GM23338 (cell line): ENCODE results near the gene CACNA1C. TPM values are rescaled to one million over a fixed set of nuclear protein-coding genes. Genes with fewer than 3 reads are reported as not detected.

Experiments
- ATAC-seq: fragments of 200-7000 bp; cut with Tn5 transposase; 3 replicates; pipeline ENCODE4 v1.9.1; 2020
- DNase-seq: peaks from one replicate; pipeline ENCODE4 v3.0.0-alpha.2; 2015; ENCODE audit warnings: low spot score
- H2AFZ ChIP-seq: fragments of 200-600 bp; sonication (generic); 2 replicates; pipeline ENCODE4 v1.8.0; 2016; ENCODE audit warnings: antibody characterized with exemption, mild to moderate bottlenecking, moderate library complexity
- H3F3A ChIP-seq: fragments of 200-600 bp; sonication (generic); replicated peaks from 2 replicates; pipeline ENCODE4 v1.8.0; 2017; ENCODE audit warnings: antibody characterized with exemption, mixed run types, low read depth
- H3K27ac ChIP-seq: fragments of 200-600 bp; sonication (generic); 2 replicates; pipeline ENCODE4 v1.6.1; 2016; ENCODE audit warnings: low read depth
- H3K27me3 ChIP-seq: fragments of 200-600 bp; sonication (generic); 2 replicates; pipeline ENCODE4 v1.8.0; 2016; ENCODE audit warnings: mild to moderate bottlenecking, mixed run types, moderate library complexity; ENCODE audit not compliant: insufficient read depth
- H3K36me3 ChIP-seq: fragments of 200-600 bp; sonication (generic); 2 replicates; pipeline ENCODE4 v1.8.0; 2016; ENCODE audit warnings: mild to moderate bottlenecking; ENCODE audit not compliant: insufficient read depth
- H3K4me1 ChIP-seq: fragments of 200-600 bp; sonication (generic); 2 replicates; pipeline ENCODE4 v1.8.0; 2016; ENCODE audit warnings: mild to moderate bottlenecking, moderate library complexity; ENCODE audit not compliant: insufficient read depth
- H3K4me2 ChIP-seq: fragments of 200-600 bp; sonication (generic); 2 replicates; pipeline ENCODE4 v1.7.1; 2017; ENCODE audit warnings: mixed run types
- H3K4me3 ChIP-seq: fragments of 200-600 bp; sonication (generic); 2 replicates; pipeline ENCODE4 v1.6.1; 2016; ENCODE audit warnings: mixed run types
- H3K79me2 ChIP-seq: fragments of 200-600 bp; sonication (generic); replicated peaks from 2 replicates; pipeline ENCODE4 v1.8.0; 2017; ENCODE audit warnings: mild to moderate bottlenecking; ENCODE audit not compliant: insufficient read depth
- H3K9me2 ChIP-seq: fragments of 200-600 bp; sonication (generic); 2 replicates; pipeline ENCODE4 v1.8.0; 2017; ENCODE audit not compliant: insufficient read depth
- H4K20me1 ChIP-seq: fragments of 200-600 bp; sonication (generic); replicated peaks from 2 replicates; pipeline ENCODE4 v1.8.0; 2017; ENCODE audit warnings: mild to moderate bottlenecking; ENCODE audit not compliant: insufficient read depth
- H3K27ac Mint-ChIP-seq: 2 replicates; pipeline ENCODE4 v1.8.0; 2020; ENCODE audit warnings: inconsistent platforms, mild to moderate bottlenecking, moderate library complexity, mixed read lengths
- H3K27me3 Mint-ChIP-seq: 3 replicates; pipeline ENCODE4 v1.8.0; 2022; ENCODE audit warnings: low read depth, mild to moderate bottlenecking, moderate library complexity, mixed read lengths, inconsistent platforms; ENCODE audit not compliant: insufficient read depth, poor library complexity
- H3K36me3 Mint-ChIP-seq: 3 replicates; pipeline ENCODE4 v1.8.0; 2021; ENCODE audit warnings: low read depth, mild to moderate bottlenecking, inconsistent platforms, moderate library complexity, mixed read lengths
- H3K4me1 Mint-ChIP-seq: 3 replicates; pipeline ENCODE4 v1.8.0; 2020; ENCODE audit warnings: mild to moderate bottlenecking, inconsistent platforms, mixed read lengths
- H3K4me3 Mint-ChIP-seq: 3 replicates; pipeline ENCODE4 v1.8.0; 2021; ENCODE audit warnings: moderate library complexity, mild to moderate bottlenecking, inconsistent platforms, mixed read lengths
- H3K9me3 Mint-ChIP-seq: 3 replicates; pipeline ENCODE4 v1.8.0; 2020; ENCODE audit warnings: moderate library complexity, mild to moderate bottlenecking, inconsistent platforms, mixed read lengths
- CREB1 ChIP-seq: fragments of 250-450 bp; sonication (Bioruptor Pico); IDR thresholded peaks from 2 replicates; pipeline ENCODE4 v1.5.0; 2020; ENCODE audit warnings: low read depth, mild to moderate bottlenecking, moderate library complexity
- EZH2 ChIP-seq: fragments of 200-600 bp; sonication (generic); IDR thresholded peaks from one replicate; pipeline ENCODE4 v1.8.0; 2017; ENCODE audit warnings: antibody characterized with exemption, mild to moderate bottlenecking, low read depth; ENCODE audit not compliant: unreplicated experiment
- JUNB ChIP-seq: IDR thresholded peaks from one replicate; pipeline ENCODE4 v1.6.1; 2016; ENCODE audit warnings: antibody characterized with exemption; ENCODE audit not compliant: unreplicated experiment
- ZNF331 ChIP-seq: fragments of 250-450 bp; sonication (Bioruptor Pico); IDR thresholded peaks from 2 replicates; pipeline ENCODE4 v1.5.0; 2020; ENCODE audit warnings: low read depth, mild to moderate bottlenecking, moderate library complexity
- polyA plus RNA-seq: library from polyadenylated mRNA; unstranded; fragments of >200 nt; fragmentation: Nextera tagmentation; extraction: Ambion mirVana; gene quantifications from 2 replicates; pipeline ENCODE4 v1.2.1, GENCODE V29; 2016
- total RNA-seq: library from RNA; depleted of rRNA; stranded (reverse); fragments of >200 nt; shearing (Covaris generic); gene quantifications from 2 replicates; pipeline ENCODE4 v1.2.3, GENCODE V29; 2014
- TF ChIP-seq, protein P1 (sequence below): IDR thresholded peaks from 2 replicates; pipeline ENCODE4 v1.6.1; 2016; ENCODE audit warnings: antibody characterized with exemption
- TF ChIP-seq, protein P2 (sequence below), 2 experiments: fragments of 200-600 bp in 1 of 2; sonication (generic) in 1 of 2; conservative IDR thresholded peaks; 2 replicates each; pipeline versions ENCODE4 v1.5.1 to v1.6.1; 2016 to 2017; ENCODE audit warnings: antibody characterized with exemption in 2 of 2, low read depth in 2 of 2, mild to moderate bottlenecking in 2 of 2, moderate library complexity in 1 of 2
- TF ChIP-seq, protein P3 (sequence below): fragments of 250-450 bp; sonication (Bioruptor Pico); IDR thresholded peaks from 2 replicates; pipeline ENCODE4 v1.5.0; 2020; ENCODE audit warnings: mild to moderate bottlenecking, moderate library complexity

Gene CACNA1C
- total and polyA plus RNA-seq, 2 experiments from 2014 or later, result 0.78 to 2.1 TPM

GRCh38 chr12:2689879-2690278, 637.1 kb downstream of the CACNA1C start:
- H3K9me3 Mint-ChIP-seq, result no peaks in the 10 kb centered on the region
- no peak overlapping the region for H2AFZ ChIP-seq
- no peak overlapping the region; the same call in 1 of the 2 replicates for H3K4me2 ChIP-seq
- H3F3A ChIP-seq, result no peaks in the 10 kb centered on the region
- ATAC-seq (no peak), DNase-seq (no peak)
- TF ChIP-seq EZH2, result no peak
- TF ChIP-seq CREB1 (CRISPR knock-in tag), result no peak
- no peak for TF ChIP-seq ZNF331
- no peak for TF ChIP-seq JUNB
- TF ChIP-seq, protein P1, sequence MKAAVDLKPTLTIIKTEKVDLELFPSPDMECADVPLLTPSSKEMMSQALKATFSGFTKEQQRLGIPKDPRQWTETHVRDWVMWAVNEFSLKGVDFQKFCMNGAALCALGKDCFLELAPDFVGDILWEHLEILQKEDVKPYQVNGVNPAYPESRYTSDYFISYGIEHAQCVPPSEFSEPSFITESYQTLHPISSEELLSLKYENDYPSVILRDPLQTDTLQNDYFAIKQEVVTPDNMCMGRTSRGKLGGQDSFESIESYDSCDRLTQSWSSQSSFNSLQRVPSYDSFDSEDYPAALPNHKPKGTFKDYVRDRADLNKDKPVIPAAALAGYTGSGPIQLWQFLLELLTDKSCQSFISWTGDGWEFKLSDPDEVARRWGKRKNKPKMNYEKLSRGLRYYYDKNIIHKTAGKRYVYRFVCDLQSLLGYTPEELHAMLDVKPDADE, result no peak
- H3K4me1 Mint-ChIP-seq, result peaks cover 26% of the 10 kb centered on the region
- H3K36me3 Mint-ChIP-seq, result no peaks in the 10 kb centered on the region; the same call in 2 of the 3 replicates
- H3K9me2 ChIP-seq, result peaks cover 3% of the 10 kb centered on the region
- H3K27ac Mint-ChIP-seq, result no peak overlapping the region
- no peaks in the 10 kb centered on the region for H3K36me3 ChIP-seq
- peak overlapping the region; percentile 48 for H3K4me3 Mint-ChIP-seq
- no peaks in the 10 kb centered on the region for H4K20me1 ChIP-seq
- H3K4me3 ChIP-seq, result no peak overlapping the region
- no peaks in the 10 kb centered on the region for H3K79me2 ChIP-seq
- H3K27me3 ChIP-seq, result peaks cover 9% of the 10 kb centered on the region; the same call in 1 of the 2 replicates
- no peak overlapping the region for H3K27ac ChIP-seq
- peaks cover 19% of the 10 kb centered on the region for H3K4me1 ChIP-seq
- H3K27me3 Mint-ChIP-seq, result peaks cover 17% of the 10 kb centered on the region

- H3K4me2 ChIP-seq, result peak overlapping the region; percentile 96
- no peaks in the 10 kb centered on the region; the same call in 2 of the 3 replicates for H3K36me3 Mint-ChIP-seq
- H3K27ac ChIP-seq, result no peak overlapping the region
- peak overlapping the region; percentile 86 for H3K4me3 Mint-ChIP-seq
- DNase-seq, result no peak
- H3K79me2 ChIP-seq, result no peaks in the 10 kb centered on the region
- peaks cover 26% of the 10 kb centered on the region for H3K4me1 Mint-ChIP-seq
- peaks cover 19% of the 10 kb centered on the region for H3K4me1 ChIP-seq
- peaks cover 17% of the 10 kb centered on the region for H3K27me3 Mint-ChIP-seq
- no peaks in the 10 kb centered on the region for H3K9me3 Mint-ChIP-seq
- H3F3A ChIP-seq, result no peaks in the 10 kb centered on the region
- no peaks in the 10 kb centered on the region for H3K36me3 ChIP-seq
- peak overlapping the region; percentile 97 for H2AFZ ChIP-seq
- TF ChIP-seq, protein P2, sequence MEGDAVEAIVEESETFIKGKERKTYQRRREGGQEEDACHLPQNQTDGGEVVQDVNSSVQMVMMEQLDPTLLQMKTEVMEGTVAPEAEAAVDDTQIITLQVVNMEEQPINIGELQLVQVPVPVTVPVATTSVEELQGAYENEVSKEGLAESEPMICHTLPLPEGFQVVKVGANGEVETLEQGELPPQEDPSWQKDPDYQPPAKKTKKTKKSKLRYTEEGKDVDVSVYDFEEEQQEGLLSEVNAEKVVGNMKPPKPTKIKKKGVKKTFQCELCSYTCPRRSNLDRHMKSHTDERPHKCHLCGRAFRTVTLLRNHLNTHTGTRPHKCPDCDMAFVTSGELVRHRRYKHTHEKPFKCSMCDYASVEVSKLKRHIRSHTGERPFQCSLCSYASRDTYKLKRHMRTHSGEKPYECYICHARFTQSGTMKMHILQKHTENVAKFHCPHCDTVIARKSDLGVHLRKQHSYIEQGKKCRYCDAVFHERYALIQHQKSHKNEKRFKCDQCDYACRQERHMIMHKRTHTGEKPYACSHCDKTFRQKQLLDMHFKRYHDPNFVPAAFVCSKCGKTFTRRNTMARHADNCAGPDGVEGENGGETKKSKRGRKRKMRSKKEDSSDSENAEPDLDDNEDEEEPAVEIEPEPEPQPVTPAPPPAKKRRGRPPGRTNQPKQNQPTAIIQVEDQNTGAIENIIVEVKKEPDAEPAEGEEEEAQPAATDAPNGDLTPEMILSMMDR (conservative IDR thresholded peaks at IDR 0.05; ENCODE audit: low read depth in 2 of 2), result no peak
- TF ChIP-seq, protein P3, sequence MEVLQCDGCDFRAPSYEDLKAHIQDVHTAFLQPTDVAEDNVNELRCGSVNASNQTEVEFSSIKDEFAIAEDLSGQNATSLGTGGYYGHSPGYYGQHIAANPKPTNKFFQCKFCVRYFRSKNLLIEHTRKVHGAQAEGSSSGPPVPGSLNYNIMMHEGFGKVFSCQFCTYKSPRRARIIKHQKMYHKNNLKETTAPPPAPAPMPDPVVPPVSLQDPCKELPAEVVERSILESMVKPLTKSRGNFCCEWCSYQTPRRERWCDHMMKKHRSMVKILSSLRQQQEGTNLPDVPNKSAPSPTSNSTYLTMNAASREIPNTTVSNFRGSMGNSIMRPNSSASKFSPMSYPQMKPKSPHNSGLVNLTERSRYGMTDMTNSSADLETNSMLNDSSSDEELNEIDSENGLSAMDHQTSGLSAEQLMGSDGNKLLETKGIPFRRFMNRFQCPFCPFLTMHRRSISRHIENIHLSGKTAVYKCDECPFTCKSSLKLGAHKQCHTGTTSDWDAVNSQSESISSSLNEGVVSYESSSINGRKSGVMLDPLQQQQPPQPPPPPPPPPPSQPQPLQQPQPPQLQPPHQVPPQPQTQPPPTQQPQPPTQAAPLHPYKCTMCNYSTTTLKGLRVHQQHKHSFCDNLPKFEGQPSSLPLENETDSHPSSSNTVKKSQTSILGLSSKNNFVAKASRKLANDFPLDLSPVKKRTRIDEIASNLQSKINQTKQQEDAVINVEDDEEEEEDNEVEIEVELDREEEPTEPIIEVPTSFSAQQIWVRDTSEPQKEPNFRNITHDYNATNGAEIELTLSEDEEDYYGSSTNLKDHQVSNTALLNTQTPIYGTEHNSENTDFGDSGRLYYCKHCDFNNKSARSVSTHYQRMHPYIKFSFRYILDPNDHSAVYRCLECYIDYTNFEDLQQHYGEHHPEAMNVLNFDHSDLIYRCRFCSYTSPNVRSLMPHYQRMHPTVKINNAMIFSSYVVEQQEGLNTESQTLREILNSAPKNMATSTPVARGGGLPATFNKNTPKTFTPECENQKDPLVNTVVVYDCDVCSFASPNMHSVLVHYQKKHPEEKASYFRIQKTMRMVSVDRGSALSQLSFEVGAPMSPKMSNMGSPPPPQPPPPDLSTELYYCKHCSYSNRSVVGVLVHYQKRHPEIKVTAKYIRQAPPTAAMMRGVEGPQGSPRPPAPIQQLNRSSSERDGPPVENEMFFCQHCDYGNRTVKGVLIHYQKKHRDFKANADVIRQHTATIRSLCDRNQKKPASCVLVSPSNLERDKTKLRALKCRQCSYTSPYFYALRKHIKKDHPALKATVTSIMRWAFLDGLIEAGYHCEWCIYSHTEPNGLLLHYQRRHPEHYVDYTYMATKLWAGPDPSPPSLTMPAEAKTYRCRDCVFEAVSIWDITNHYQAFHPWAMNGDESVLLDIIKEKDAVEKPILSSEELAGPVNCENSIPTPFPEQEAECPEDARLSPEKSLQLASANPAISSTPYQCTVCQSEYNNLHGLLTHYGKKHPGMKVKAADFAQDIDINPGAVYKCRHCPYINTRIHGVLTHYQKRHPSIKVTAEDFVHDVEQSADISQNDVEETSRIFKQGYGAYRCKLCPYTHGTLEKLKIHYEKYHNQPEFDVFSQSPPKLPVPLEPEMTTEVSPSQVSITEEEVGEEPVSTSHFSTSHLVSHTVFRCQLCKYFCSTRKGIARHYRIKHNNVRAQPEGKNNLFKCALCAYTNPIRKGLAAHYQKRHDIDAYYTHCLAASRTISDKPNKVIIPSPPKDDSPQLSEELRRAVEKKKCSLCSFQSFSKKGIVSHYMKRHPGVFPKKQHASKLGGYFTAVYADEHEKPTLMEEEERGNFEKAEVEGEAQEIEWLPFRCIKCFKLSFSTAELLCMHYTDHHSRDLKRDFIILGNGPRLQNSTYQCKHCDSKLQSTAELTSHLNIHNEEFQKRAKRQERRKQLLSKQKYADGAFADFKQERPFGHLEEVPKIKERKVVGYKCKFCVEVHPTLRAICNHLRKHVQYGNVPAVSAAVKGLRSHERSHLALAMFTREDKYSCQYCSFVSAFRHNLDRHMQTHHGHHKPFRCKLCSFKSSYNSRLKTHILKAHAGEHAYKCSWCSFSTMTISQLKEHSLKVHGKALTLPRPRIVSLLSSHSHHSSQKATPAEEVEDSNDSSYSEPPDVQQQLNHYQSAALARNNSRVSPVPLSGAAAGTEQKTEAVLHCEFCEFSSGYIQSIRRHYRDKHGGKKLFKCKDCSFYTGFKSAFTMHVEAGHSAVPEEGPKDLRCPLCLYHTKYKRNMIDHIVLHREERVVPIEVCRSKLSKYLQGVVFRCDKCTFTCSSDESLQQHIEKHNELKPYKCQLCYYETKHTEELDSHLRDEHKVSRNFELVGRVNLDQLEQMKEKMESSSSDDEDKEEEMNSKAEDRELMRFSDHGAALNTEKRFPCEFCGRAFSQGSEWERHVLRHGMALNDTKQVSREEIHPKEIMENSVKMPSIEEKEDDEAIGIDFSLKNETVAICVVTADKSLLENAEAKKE (CRISPR knock-in tag), result 0 out of 2 replicates have a peak, but pooled peaks have one; percentile 4
- no peak for ATAC-seq
- peaks cover 9% of the 10 kb centered on the region; the same call in 1 of the 2 replicates for H3K27me3 ChIP-seq
- no peaks in the 10 kb centered on the region for H4K20me1 ChIP-seq
- H3K4me3 ChIP-seq, result peak overlapping the region; percentile 80
- H3K27ac Mint-ChIP-seq, result no peak overlapping the region
- peaks cover 3% of the 10 kb centered on the region for H3K9me2 ChIP-seq
Measured at GRCh38 chr12:2690348-2691005, 637.7 kb downstream of the CACNA1C start.
